Measurements from ENCODE around the gene GRB14. TPM values are rescaled to one million over a fixed set of nuclear protein-coding genes. Genes with fewer than 3 reads are reported as not detected.

Gene GRB14
- total RNA-seq, 1 experiment from 2014 or later = 6.3 TPM

DNA sequence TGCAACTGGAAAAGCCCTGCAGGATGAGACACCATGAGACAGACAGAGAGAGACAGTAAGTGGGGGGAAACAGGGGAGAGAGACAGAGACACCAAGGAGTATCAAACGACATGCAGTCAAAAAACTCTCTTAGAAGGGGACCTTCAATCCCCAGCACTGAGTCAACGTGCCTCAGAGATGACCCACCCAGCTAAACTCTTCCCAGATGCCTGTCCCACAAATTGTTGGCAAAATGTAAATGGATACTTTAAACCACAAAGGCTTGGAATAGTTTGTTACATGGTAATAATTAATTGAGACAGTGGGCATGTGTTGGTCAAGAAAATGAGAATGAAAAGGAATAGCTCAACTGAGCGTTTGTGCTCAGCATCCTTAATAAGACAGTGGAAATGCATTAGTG lies 98.3 kb downstream of the GRB14 start:
- Histone ChIP-seq H4K20me1 (ENCODE audit: insufficient read depth) (no peaks in the 10 kb centered on the region), H2AFZ (ENCODE audit: low read depth, low read length, poor library complexity, severe bottlenecking) (no peak overlapping the region), H3K9me2 (ENCODE audit: insufficient read depth) (no peaks in the 10 kb centered on the region), H3K36me3 (ENCODE audit: control insufficient read depth in 1 of 2, insufficient read depth in 2 of 2, low read length in 2 of 2) (no peaks in the 10 kb centered on the region), H3K9ac (ENCODE audit: low read length) (no peak overlapping the region), H3K4me3 (replicated peaks in 1 of 2; ENCODE audit: low read depth in 1 of 2, low read length in 2 of 2) (no peak overlapping the region), H3K27me3 (ENCODE audit: insufficient read depth, low read length) (no peaks in the 10 kb centered on the region), H3K27ac (ENCODE audit: low read depth, low read length) (no peak overlapping the region), H3K79me2 (ENCODE audit: insufficient read depth, low read length) (no peaks in the 10 kb centered on the region), H3K4me1 (ENCODE audit: control insufficient read depth in 1 of 2, insufficient read depth in 2 of 2, low read length in 2 of 2) (no peaks in the 10 kb centered on the region), H3K4me2 (ENCODE audit: low read length) (no peak overlapping the region), H3K9me3 (ENCODE audit: control insufficient read depth in 1 of 2, insufficient read depth in 1 of 2, low read depth in 1 of 2, low read length in 2 of 2) (no peaks in the 10 kb centered on the region)
- RAD21 ChIA-PET (ENCODE audit: low non-redundant PET in 1 of 2, low total read pairs in 2 of 2, uncharacterized antibody in 2 of 2, unreplicated experiment in 2 of 2) = no interaction called here
- ATAC-seq (no peak), DNase-seq (ENCODE audit: low read depth, low spot score) (no peak)
- TF ChIP-seq, protein P1, sequence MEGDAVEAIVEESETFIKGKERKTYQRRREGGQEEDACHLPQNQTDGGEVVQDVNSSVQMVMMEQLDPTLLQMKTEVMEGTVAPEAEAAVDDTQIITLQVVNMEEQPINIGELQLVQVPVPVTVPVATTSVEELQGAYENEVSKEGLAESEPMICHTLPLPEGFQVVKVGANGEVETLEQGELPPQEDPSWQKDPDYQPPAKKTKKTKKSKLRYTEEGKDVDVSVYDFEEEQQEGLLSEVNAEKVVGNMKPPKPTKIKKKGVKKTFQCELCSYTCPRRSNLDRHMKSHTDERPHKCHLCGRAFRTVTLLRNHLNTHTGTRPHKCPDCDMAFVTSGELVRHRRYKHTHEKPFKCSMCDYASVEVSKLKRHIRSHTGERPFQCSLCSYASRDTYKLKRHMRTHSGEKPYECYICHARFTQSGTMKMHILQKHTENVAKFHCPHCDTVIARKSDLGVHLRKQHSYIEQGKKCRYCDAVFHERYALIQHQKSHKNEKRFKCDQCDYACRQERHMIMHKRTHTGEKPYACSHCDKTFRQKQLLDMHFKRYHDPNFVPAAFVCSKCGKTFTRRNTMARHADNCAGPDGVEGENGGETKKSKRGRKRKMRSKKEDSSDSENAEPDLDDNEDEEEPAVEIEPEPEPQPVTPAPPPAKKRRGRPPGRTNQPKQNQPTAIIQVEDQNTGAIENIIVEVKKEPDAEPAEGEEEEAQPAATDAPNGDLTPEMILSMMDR (IDR thresholded peaks at IDR 0.05 in 2 of 3, conservative IDR thresholded peaks at IDR 0.05 in 1 of 3; ENCODE audit: borderline replicate concordance in 1 of 3, insufficient read depth in 1 of 3, low read depth in 2 of 3, low read length in 2 of 3) = no peak
- CTCF ChIA-PET = no interaction called here
- POLR2A ChIA-PET = no interaction called here
- no TSS peak for BruUV-seq (replicated peaks)
- intact Hi-C loops (cut with micrococcal nuclease) = no loop called here

DNA sequence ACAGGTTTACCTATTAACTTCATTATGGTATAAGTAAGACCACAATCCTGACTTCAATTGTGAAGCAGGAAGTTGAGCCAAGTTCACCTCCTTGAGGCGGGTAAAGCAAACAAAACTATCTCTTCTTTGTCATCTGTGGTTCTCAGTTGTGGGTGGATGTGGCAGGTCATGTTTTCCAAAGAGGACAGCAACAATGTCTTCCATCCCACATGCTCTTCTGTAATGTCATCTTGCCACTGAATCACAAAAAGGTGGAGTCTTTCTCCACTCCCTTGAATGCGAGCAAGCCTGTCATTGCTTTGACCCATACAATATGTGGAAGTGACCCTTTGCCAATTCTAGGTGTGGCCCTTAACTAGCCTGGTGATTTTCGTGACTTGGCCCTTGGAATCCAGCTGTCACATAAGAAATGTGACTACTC lies 98.7 kb downstream of the GRB14 start:
- Histone ChIP-seq H2AFZ (ENCODE audit: low read depth, low read length, poor library complexity, severe bottlenecking) (no peak overlapping the region), H4K20me1 (ENCODE audit: insufficient read depth) (no peaks in the 10 kb centered on the region), H3K9ac (ENCODE audit: low read length) (no peak overlapping the region), H3K27ac (ENCODE audit: low read depth, low read length) (no peak overlapping the region), H3K79me2 (ENCODE audit: insufficient read depth, low read length) (no peaks in the 10 kb centered on the region), H3K9me2 (ENCODE audit: insufficient read depth) (no peaks in the 10 kb centered on the region), H3K4me3 (replicated peaks in 1 of 2; ENCODE audit: low read depth in 1 of 2, low read length in 2 of 2) (no peak overlapping the region), H3K27me3 (ENCODE audit: insufficient read depth, low read length) (no peaks in the 10 kb centered on the region), H3K4me2 (ENCODE audit: low read length) (no peak overlapping the region), H3K36me3 (ENCODE audit: control insufficient read depth in 1 of 2, insufficient read depth in 2 of 2, low read length in 2 of 2) (no peaks in the 10 kb centered on the region), H3K9me3 (ENCODE audit: control insufficient read depth in 1 of 2, insufficient read depth in 1 of 2, low read depth in 1 of 2, low read length in 2 of 2) (no peaks in the 10 kb centered on the region), H3K4me1 (ENCODE audit: control insufficient read depth in 1 of 2, insufficient read depth in 2 of 2, low read length in 2 of 2) (no peaks in the 10 kb centered on the region)
- ChIA-PET RAD21 (ENCODE audit: low non-redundant PET in 1 of 2, low total read pairs in 2 of 2, uncharacterized antibody in 2 of 2, unreplicated experiment in 2 of 2) (no interaction called here), CTCF (no interaction called here), POLR2A (no interaction called here)
- intact Hi-C loops (cut with micrococcal nuclease) = no loop called here
- no peak for ATAC-seq
- BruUV-seq (replicated peaks) = no TSS peak
- DNase-seq (ENCODE audit: low read depth, low spot score) = no peak
- TF ChIP-seq SRF (IDR thresholded peaks at IDR 0.05; ENCODE audit: low read depth) (no peak), POLR2AphosphoS5 (IDR thresholded peaks at IDR 0.05; ENCODE audit: low read depth, low read length) (no peak), ELF1 (IDR thresholded peaks at IDR 0.05; ENCODE audit: borderline replicate concordance, low read depth) (no peak), TCF7L2 (IDR thresholded peaks at IDR 0.05; ENCODE audit: borderline replicate concordance, extremely low read depth, insufficient read depth, insufficient read length) (no peak), POLR2A (IDR thresholded peaks at IDR 0.05; ENCODE audit: borderline replicate concordance, extremely low read depth, insufficient read depth, insufficient read length) (no peak), EZH2 (IDR thresholded peaks at IDR 0.05) (no peak), YY1 (IDR thresholded peaks at IDR 0.05; ENCODE audit: extremely low read depth, insufficient replicate concordance, low read depth, low read length) (no peak), SIN3A (IDR thresholded peaks at IDR 0.05; ENCODE audit: low read depth) (no peak), EZH2phosphoT487 (IDR thresholded peaks at IDR 0.05; ENCODE audit: borderline replicate concordance) (no peak), ZNF274 (IDR thresholded peaks at IDR 0.05; ENCODE audit: low read depth, low read length) (no peak), FOSL1 (IDR thresholded peaks at IDR 0.05; ENCODE audit: low read depth) (no peak), CEBPB (IDR thresholded peaks at IDR 0.05; ENCODE audit: low read depth) (no peak), CBX3 (IDR thresholded peaks at IDR 0.05; ENCODE audit: low read depth) (no peak)
- TF ChIP-seq, protein P2, sequence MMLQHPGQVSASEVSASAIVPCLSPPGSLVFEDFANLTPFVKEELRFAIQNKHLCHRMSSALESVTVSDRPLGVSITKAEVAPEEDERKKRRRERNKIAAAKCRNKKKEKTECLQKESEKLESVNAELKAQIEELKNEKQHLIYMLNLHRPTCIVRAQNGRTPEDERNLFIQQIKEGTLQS (IDR thresholded peaks at IDR 0.05) = no peak
- TF ChIP-seq, protein P1 (IDR thresholded peaks at IDR 0.05 in 2 of 3, conservative IDR thresholded peaks at IDR 0.05 in 1 of 3; ENCODE audit: borderline replicate concordance in 1 of 3, insufficient read depth in 1 of 3, low read depth in 2 of 3, low read length in 2 of 3) = no peak

All from HCT116 (cell line).